GM13977 (cell line): Measurements from ENCODE around the gene FSHR.

ENCODE experiments used
- DNase-seq: peaks from one replicate; pipeline ENCODE4 v3.0.0; 2012; ENCODE audit warnings: low spot score
- CTCF ChIP-seq: IDR thresholded peaks from 2 replicates; pipeline ENCODE4 v1.5.1; 2012; ENCODE audit warnings: mild to moderate bottlenecking, control low read depth; ENCODE audit not compliant: insufficient read depth; ENCODE audit errors: extremely low read depth, missing control alignments
- in situ Hi-C: fragments of 300-500 bp; cut with MboI; formaldehyde crosslinking; loops from one replicate; pipeline ENCODE4 v1.12.0; 2022; ENCODE audit warnings: low sequenced_read_pairs, low pct_unique_long_range_greater_than_20kb, mixed read lengths, inconsistent platforms; ENCODE audit not compliant: unreplicated experiment

Gene FSHR

DNA sequence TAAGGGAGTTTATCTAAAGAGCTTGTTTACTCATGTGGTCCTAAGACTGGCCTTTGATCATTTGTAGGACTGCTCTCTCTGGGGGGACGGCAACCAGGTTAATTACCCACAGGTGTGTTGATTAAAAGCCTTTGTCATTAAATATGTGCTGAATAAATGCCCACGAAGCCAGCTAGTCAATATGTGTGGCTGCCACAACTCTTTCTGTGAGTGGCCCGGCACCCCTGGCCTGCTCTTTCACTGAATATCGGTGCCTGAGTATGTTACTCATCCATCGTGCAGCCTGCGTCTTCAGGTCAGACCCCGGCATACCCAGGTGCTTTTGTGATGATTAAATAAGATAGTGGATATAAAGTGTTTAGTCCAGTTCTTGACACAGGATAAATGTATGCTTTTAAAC lies 24.3 kb upstream of the FSHR start:
- in situ Hi-C loops = no loop called here
- DNase-seq = no peak
- no peak for TF ChIP-seq CTCF

GRCh38 chr2:49177194-49177593 lies 22.9 kb upstream of the FSHR start:
- in situ Hi-C loops = no loop called here
- no peak for TF ChIP-seq CTCF
- no peak for DNase-seq

GRCh38 chr2:49175831-49176230 lies 21.5 kb upstream of the FSHR start:
- in situ Hi-C loops = no loop called here

GRCh38 chr2:49174750-49175149 lies 20.4 kb upstream of the FSHR start:
- in situ Hi-C loops = no loop called here
- DNase-seq = no peak
- no peak for TF ChIP-seq CTCF

More at GRCh38 chr2:49175831-49176230, 21.5 kb upstream of the FSHR start:
- no peak for DNase-seq
- no peak for TF ChIP-seq CTCF

DNA sequence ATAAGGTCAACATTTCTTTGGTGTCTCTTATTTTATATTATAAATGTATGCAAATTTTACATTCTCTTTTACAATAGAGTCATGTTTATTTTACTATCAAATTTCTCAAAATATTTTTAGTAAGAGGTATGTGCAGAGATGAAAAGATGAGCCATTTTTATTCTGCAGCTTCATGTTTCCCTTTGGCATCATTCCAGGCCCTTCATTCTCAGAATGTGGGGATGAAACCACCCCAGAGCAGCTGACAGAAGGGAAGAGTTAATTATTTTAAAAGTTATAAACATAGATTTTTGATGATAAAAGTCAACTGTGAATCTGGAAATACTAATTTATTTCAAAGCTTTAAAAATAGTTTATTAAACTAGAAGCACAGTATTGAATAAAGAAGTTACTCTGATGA lies 12.8 kb upstream of the FSHR start:
- TF ChIP-seq CTCF = no peak
- in situ Hi-C loops = no loop called here
- DNase-seq = no peak

- TF ChIP-seq CTCF = no peak
- in situ Hi-C loops = no loop called here
- DNase-seq = no peak
Observed at GRCh38 chr2:49165662-49166061, 11.3 kb upstream of the FSHR start.

DNA sequence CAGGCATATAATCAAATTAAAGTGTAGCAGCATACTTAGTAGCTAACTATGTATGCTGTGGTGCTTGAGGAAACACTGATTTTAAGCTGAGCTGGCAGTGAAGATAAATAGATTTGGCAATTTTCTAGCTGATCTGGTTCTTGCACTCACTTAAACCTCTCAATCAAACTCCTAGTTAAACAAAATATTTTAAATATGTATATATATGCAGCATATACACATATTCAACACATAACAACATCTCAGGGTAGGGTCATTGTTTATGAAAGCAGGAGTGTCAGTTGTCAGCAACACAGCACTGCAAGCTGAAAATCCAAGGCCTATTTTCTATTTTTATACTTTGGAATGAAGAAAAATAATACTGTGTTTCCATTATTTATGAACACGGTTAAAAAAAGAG lies 10.4 kb upstream of the FSHR start:
- in situ Hi-C loops = no loop called here
- no peak for TF ChIP-seq CTCF
- DNase-seq = no peak
